ENCODE data around the gene AMMECR1. TPM values are rescaled to one million over a fixed set of nuclear protein-coding genes. Genes with fewer than 3 reads are reported as not detected.

The AMMECR1 gene
- total and polyA plus RNA-seq, 2 of the 8 experiments (the other 6 are each of a cell fraction or from before 2014, with no cell fraction given) = 10.2 to 21.2 TPM

DNA sequence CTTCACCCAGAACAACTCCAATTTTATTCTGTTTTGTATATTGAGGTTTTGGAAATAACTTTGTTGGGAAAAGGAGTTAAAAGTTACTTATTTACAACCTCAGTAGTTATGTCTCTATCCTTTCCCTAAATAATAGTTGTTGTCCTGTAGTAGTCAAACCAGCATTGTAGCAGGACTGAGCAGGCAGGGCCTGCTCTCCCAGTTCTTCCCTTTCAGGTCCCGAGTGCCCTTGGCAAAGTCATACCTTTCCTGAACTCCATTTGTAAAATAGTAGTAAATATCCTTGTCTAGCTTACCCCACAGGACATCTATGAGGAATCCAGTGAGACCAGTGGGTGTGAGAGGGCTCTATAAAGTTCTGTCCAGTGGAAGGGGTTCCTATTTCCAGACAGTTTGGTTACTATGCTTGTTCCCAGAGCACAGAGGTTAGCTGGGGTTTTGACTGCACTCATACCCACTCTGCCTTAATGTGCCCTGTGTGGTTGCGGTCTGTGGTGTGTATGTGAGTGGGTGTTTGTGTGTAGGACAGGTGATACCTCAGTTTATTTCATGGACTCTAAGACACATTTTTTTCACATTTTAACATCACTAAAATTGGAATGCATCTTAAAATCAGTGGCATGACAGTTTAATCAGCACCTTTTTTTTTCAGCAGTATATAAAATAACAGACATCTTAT lies 136.3 kb downstream of the AMMECR1 start:
- Histone ChIP-seq H3K79me1 (ENCODE audit: low read depth, low read length) (no peaks in the 10 kb centered on the region), H3K23ac (ENCODE audit: insufficient read length) (no peak overlapping the region), H3K36me3 (ENCODE audit: control insufficient read depth in 2 of 4, insufficient read depth in 4 of 4, low read length in 3 of 4) (no peaks in the 10 kb centered on the region), H2BK5ac (ENCODE audit: low read depth, low read length) (no peak overlapping the region), H3K56ac (replicated peaks; ENCODE audit: insufficient read length, low read depth, low read length) (no peak overlapping the region), H4K20me1 (replicated peaks in 1 of 2; ENCODE audit: control insufficient read depth in 1 of 2, insufficient read depth in 2 of 2, low read length in 2 of 2) (no peaks in the 10 kb centered on the region), H3K18ac (ENCODE audit: extremely low read depth, low read length) (no peak overlapping the region), H2BK120ac (replicated peaks; ENCODE audit: low read depth, low read length) (no peak overlapping the region), H2AFZ (ENCODE audit: low read length) (no peak overlapping the region), H3K4me1 (replicated peaks in 1 of 4; ENCODE audit: control insufficient read depth in 3 of 4, insufficient read depth in 4 of 4, low read length in 3 of 4) (no peaks in the 10 kb centered on the region; a peak in 2 of 7 replicates), H3K4me2 (ENCODE audit: insufficient read depth in 1 of 2, low read depth in 2 of 2, low read length in 2 of 2) (no peak overlapping the region), H3K4ac (replicated peaks; ENCODE audit: insufficient read length, low read depth, low read length) (no peak overlapping the region), H3K27me3 (replicated peaks in 1 of 4; ENCODE audit: control insufficient read depth in 3 of 4, extremely low read depth in 1 of 4, insufficient read depth in 3 of 4, low read length in 3 of 4) (no peaks in the 10 kb centered on the region), H4K5ac (ENCODE audit: insufficient read length, low read depth, low read length) (no peak overlapping the region), H3K23me2 (ENCODE audit: low read depth, low read length) (no peaks in the 10 kb centered on the region; the same call in 1 of the 2 replicates), H4K91ac (replicated peaks; ENCODE audit: insufficient read length, low read length) (no peak overlapping the region), H4K8ac (ENCODE audit: extremely low read depth, insufficient read depth, low read length) (no peak overlapping the region), H3K9me3 (ENCODE audit: insufficient read depth in 2 of 2, low read depth in 1 of 2, low read length in 1 of 2) (no peaks in the 10 kb centered on the region), H3K79me2 (ENCODE audit: control insufficient read depth in 1 of 2, insufficient read depth in 2 of 2, low read length in 2 of 2) (no peaks in the 10 kb centered on the region), H3K4me3 (ENCODE audit: extremely low read depth in 1 of 4, insufficient read depth in 2 of 4, low read depth in 3 of 4, low read length in 4 of 4) (no peak overlapping the region), H2BK15ac (ENCODE audit: low read length) (no peak overlapping the region), H2BK12ac (ENCODE audit: low read depth, low read length) (no peak overlapping the region), H3K27ac (ENCODE audit: low read depth, low read length) (no peak overlapping the region), H2BK20ac (ENCODE audit: low read length) (no peak overlapping the region), H2AK5ac (ENCODE audit: low read depth, low read length) (no peak overlapping the region), H3K14ac (ENCODE audit: insufficient read length) (no peak overlapping the region), H3K9ac (replicated peaks in 1 of 4; ENCODE audit: extremely low read depth in 1 of 4, low read depth in 3 of 4, low read length in 3 of 4) (no peak overlapping the region)
- CTCF ChIA-PET (ENCODE audit: partially characterized antibody) = interaction anchor here (1.1 to 34.1 kb wide), 6 partner anchors 9 to 230 kb away, joined by 3 to 742 read pairs (median 6); no protein-coding TSS in a partner anchor
- DNase-seq (ENCODE audit: low read depth in 1 of 2, low spot score in 2 of 2) (no peak), FAIRE-seq (no peak)
- 96% methylated on average over 2 of the region's 2 CpGs; no CpG with 5 or more reads in 1 of the 2 experiments for WGBS, 2 experiments (ENCODE audit: extremely low coverage in 1 of 2, insufficient coverage in 1 of 2, insufficient read length in 1 of 2, insufficient replicate concordance in 2 of 2, low coverage in 1 of 2, low lambda C conversion rate in 2 of 2, missing lambda C conversion rate in 1 of 2)
- POLR2A ChIA-PET (ENCODE audit: partially characterized antibody) = interaction anchor here (1.1 kb wide), 1 partner anchor 29 kb away, joined by 4 read pairs; no protein-coding TSS in a partner anchor
- TF ChIP-seq HDAC6 (IDR thresholded peaks at IDR 0.05; ENCODE audit: low read depth, low read length) = no peak
